Measurements from ENCODE around the gene GLI1. TPM values are rescaled to one million over a fixed set of nuclear protein-coding genes. Genes with fewer than 3 reads are reported as not detected.

Gene GLI1
- polyA plus RNA-seq, 2 of the 4 experiments (the other 2 are of a cell fraction): 13.1 to 27.3 TPM

- TF ChIP-seq CTCF (IDR thresholded peaks at IDR 0.05) (no peak), CEBPB (IDR thresholded peaks at IDR 0.05) (no peak), FOSB (CRISPR knock-in tag; IDR thresholded peaks at IDR 0.05) (no peak), ELK1 (IDR thresholded peaks at IDR 0.05; ENCODE audit: low read depth, low read length) (no peak), POLR2AphosphoS2 (conservative IDR thresholded peaks at IDR 0.05; ENCODE audit: low read length) (no peak), ZFP36 (IDR thresholded peaks at IDR 0.05; ENCODE audit: borderline replicate concordance, partially characterized antibody) (no peak), FOSL2 (IDR thresholded peaks at IDR 0.05) (no peak), FOSL2 (CRISPR knock-in tag; IDR thresholded peaks at IDR 0.05) (no peak), JUN (IDR thresholded peaks at IDR 0.05) (no peak)
These were observed 13.8 kb downstream of the GLI1 start (continued) for GRCh38 chr12:57473392-57473791.

DNA sequence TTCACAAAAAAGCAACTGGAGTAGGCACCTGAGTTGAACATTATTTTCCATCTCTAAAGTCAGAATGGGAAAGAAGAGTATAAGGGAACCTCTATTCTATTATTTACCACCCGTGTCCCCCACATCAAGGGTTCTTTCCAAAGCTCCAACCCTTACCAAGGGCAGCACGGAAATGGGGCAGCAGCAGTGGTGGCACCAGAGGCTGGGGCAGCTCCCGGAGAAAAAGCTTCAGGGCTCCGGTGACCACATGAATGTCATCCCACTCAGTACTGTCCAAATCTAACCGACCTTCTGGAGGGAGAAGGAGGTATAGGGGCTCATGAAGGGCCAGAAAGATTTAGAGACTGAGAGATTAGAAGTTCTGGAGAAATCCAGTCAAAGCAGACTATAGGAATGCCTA, 14.3 kb downstream of the GLI1 start:
- FAIRE-seq: no peak
- Histone ChIP-seq H3K4me1 (peaks cover 14% of the 10 kb centered on the region; the same call in 2 of the 3 replicates), H3K4me2 (no peak overlapping the region), H3K4me3 (no peak overlapping the region), H3K27ac (no peak overlapping the region), H3K9me3 (no peaks in the 10 kb centered on the region)
- POLR2A ChIA-PET: no interaction called here
- ATAC-seq: no peak
- no peak for DNase-seq (ENCODE audit: low read depth in 1 of 2, low spot score in 1 of 2)
- 60% methylated on average over 5 of the region's 5 CpGs for WGBS (ENCODE audit: missing lambda C conversion rate)
- CTCF ChIA-PET: interaction anchor here (1.7 to 19.9 kb wide), 4 partner anchors 12 to 21 kb away, joined by 6 to 240 read pairs (median 10); partner anchors contain the start of genes GLI1 and MARS1
- TF ChIP-seq RFX5 (IDR thresholded peaks at IDR 0.05) (no peak), PHF8 (IDR thresholded peaks at IDR 0.05; ENCODE audit: borderline replicate concordance, low read depth) (no peak), NR3C1 (IDR thresholded peaks at IDR 0.05) (no peak), ZNF302 (CRISPR knock-in tag; IDR thresholded peaks at IDR 0.05) (no peak), EHF (CRISPR knock-in tag; IDR thresholded peaks at IDR 0.05) (no peak), CTCF (IDR thresholded peaks at IDR 0.05) (no peak), HOXB13 (CRISPR knock-in tag; IDR thresholded peaks at IDR 0.05; ENCODE audit: low read depth) (no peak), HOXB5 (CRISPR knock-in tag; IDR thresholded peaks at IDR 0.05) (no peak), NFE2L2 (conservative IDR thresholded peaks at IDR 0.05; ENCODE audit: low read length) (no peak), MAZ (IDR thresholded peaks at IDR 0.05; ENCODE audit: borderline replicate concordance, low read depth, low read length) (no peak)

DNA sequence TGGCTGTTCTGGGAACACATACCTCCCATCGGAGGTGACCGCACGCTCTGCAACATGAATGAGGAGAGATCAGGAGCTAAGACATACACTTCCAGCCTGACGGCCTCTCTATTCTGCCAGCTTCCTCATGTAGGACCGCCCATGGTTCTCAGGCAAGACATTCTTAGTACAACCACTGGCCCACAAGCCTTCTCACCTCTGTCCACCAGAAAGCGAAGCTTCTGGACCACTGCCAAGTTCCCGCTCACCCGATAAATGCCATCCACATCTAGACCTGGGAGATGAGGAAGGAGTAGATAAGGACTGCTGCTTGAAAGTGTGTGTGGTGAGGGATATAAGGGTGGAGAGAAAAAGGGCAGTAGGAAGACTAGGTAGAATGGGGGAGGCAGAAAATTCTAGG, 14.8 kb downstream of the GLI1 start:
- H3K4me3 ChIP-seq: no peak overlapping the region
- ChIA-PET CTCF (interaction anchor here (1.0 to 19.9 kb wide), 5 partner anchors 11 to 22 kb away, joined by 6 to 240 read pairs (median 9); partner anchors contain the start of genes GLI1 and MARS1), POLR2A (no interaction called here)
- H3K9me3 ChIP-seq: no peaks in the 10 kb centered on the region
- WGBS (ENCODE audit: missing lambda C conversion rate): 83% methylated on average over 8 of the region's 8 CpGs
- H3K27ac ChIP-seq: no peak overlapping the region
- peaks cover 14% of the 10 kb centered on the region; the same call in 2 of the 3 replicates for H3K4me1 ChIP-seq
- TF ChIP-seq JUNB (IDR thresholded peaks at IDR 0.05) (no peak), ESRRA (IDR thresholded peaks at IDR 0.05; ENCODE audit: borderline replicate concordance, low read length) (no peak), JUN (IDR thresholded peaks at IDR 0.05) (no peak), EHF (CRISPR knock-in tag; IDR thresholded peaks at IDR 0.05) (no peak), RAD21 (conservative IDR thresholded peaks at IDR 0.05 in 1 of 2, IDR thresholded peaks at IDR 0.05 in 1 of 2) (no peak), HOXA7 (CRISPR knock-in tag; IDR thresholded peaks at IDR 0.05) (no peak), POLR2AphosphoS2 (conservative IDR thresholded peaks at IDR 0.05; ENCODE audit: low read length) (no peak)
- TF ChIP-seq, protein P1, sequence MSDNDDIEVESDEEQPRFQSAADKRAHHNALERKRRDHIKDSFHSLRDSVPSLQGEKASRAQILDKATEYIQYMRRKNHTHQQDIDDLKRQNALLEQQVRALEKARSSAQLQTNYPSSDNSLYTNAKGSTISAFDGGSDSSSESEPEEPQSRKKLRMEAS (IDR thresholded peaks at IDR 0.05): no peak
- TF ChIP-seq, protein P2, sequence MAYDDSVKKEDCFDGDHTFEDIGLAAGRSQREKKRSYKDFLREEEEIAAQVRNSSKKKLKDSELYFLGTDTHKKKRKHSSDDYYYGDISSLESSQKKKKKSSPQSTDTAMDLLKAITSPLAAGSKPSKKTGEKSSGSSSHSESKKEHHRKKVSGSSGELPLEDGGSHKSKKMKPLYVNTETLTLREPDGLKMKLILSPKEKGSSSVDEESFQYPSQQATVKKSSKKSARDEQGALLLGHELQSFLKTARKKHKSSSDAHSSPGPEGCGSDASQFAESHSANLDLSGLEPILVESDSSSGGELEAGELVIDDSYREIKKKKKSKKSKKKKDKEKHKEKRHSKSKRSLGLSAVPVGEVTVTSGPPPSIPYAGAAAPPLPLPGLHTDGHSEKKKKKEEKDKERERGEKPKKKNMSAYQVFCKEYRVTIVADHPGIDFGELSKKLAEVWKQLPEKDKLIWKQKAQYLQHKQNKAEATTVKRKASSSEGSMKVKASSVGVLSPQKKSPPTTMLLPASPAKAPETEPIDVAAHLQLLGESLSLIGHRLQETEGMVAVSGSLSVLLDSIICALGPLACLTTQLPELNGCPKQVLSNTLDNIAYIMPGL (CRISPR knock-in tag; IDR thresholded peaks at IDR 0.05; ENCODE audit: borderline replicate concordance): no peak
- no peak for DNase-seq (ENCODE audit: low read depth in 1 of 2, low spot score in 1 of 2)
- FAIRE-seq: no peak
- H3K4me2 ChIP-seq: no peak overlapping the region
- peak in 1 of 2 experiments; percentile 5; a peak in 1 of 6 replicates for ATAC-seq
